GM23248 (cell line): ENCODE measurements around the gene ZSCAN2. TPM values are rescaled to one million over a fixed set of nuclear protein-coding genes. Genes with fewer than 3 reads are reported as not detected.
"Not testable (repeated sequence)": the region's sequence is repeated elsewhere in the genome, so short reads cannot be mapped to it uniquely, and the experiment has no call there.

Experiments
- DNase-seq: peaks from one replicate; pipeline ENCODE4 v3.0.0-alpha.2; 2015
- H2AFZ ChIP-seq: fragments of 200-600 bp; sonication (generic); 2 replicates; pipeline ENCODE4 v1.6.1; 2016; ENCODE audit warnings: antibody characterized with exemption
- H3F3A ChIP-seq: fragments of 200-600 bp; sonication (generic); 2 replicates; pipeline ENCODE4 v1.6.1; 2016; ENCODE audit warnings: mild to moderate bottlenecking, antibody characterized with exemption, mixed run types; ENCODE audit not compliant: insufficient read depth
- H3K27ac ChIP-seq: fragments of 200-600 bp; sonication (generic); 2 replicates; pipeline ENCODE4 v1.5.1; 2016; ENCODE audit warnings: mild to moderate bottlenecking
- H3K27me3 ChIP-seq: fragments of 200-600 bp; sonication (generic); replicated peaks from 2 replicates; pipeline ENCODE4 v1.6.1; 2016; ENCODE audit warnings: mild to moderate bottlenecking; ENCODE audit not compliant: insufficient read depth
- H3K36me3 ChIP-seq: fragments of 200-600 bp; sonication (generic); 2 replicates; pipeline ENCODE4 v1.6.1; 2016; ENCODE audit warnings: low read depth, mild to moderate bottlenecking
- H3K4me1 ChIP-seq: fragments of 200-600 bp; sonication (generic); 2 replicates; pipeline ENCODE4 v1.6.1; 2016; ENCODE audit warnings: mild to moderate bottlenecking; ENCODE audit not compliant: insufficient read depth
- H3K4me2 ChIP-seq: fragments of 200-600 bp; sonication (generic); one replicate; pipeline ENCODE4 v1.6.1; 2016; ENCODE audit warnings: mild to moderate bottlenecking; ENCODE audit not compliant: unreplicated experiment
- H3K4me3 ChIP-seq: fragments of 200-600 bp; sonication (generic); 2 replicates; pipeline ENCODE4 v1.5.1; 2016; ENCODE audit warnings: mild to moderate bottlenecking
- H3K79me2 ChIP-seq: fragments of 200-600 bp; sonication (generic); 2 replicates; pipeline ENCODE4 v1.6.1; 2016; ENCODE audit warnings: mild to moderate bottlenecking; ENCODE audit not compliant: insufficient read depth
- H3K9ac ChIP-seq: fragments of 200-600 bp; sonication (generic); 2 replicates; pipeline ENCODE4 v1.6.1; 2016; ENCODE audit warnings: mild to moderate bottlenecking
- H3K9me2 ChIP-seq: fragments of 200-600 bp; sonication (generic); 2 replicates; pipeline ENCODE4 v1.6.1; 2016; ENCODE audit warnings: mixed run types, mild to moderate bottlenecking, moderate library complexity; ENCODE audit not compliant: insufficient read depth
- H3K9me3 ChIP-seq: fragments of 200-600 bp; sonication (generic); one replicate; pipeline ENCODE4 v1.6.1; 2017; ENCODE audit warnings: low read depth
- H4K20me1 ChIP-seq: fragments of 200-600 bp; sonication (generic); 2 replicates; pipeline ENCODE4 v1.6.0; 2016; ENCODE audit not compliant: insufficient read depth
- EZH2 ChIP-seq: fragments of 200-600 bp; sonication (generic); IDR thresholded peaks from 2 replicates; pipeline ENCODE4 v1.6.1; 2018; ENCODE audit warnings: antibody characterized with exemption, mild to moderate bottlenecking; ENCODE audit not compliant: insufficient read depth, poor library complexity, severe bottlenecking
- EZH2phosphoT487 ChIP-seq: fragments of 200-600 bp; sonication (generic); IDR thresholded peaks from 2 replicates; pipeline ENCODE4 v1.6.1; 2018; ENCODE audit warnings: antibody characterized with exemption, moderate library complexity, mild to moderate bottlenecking, low read depth; ENCODE audit not compliant: insufficient read depth
- WGBS, 2 experiments: methylation state at CpG; one replicate each; pipeline ENCODE4 v1.1.6; 2015 to 2017; ENCODE audit warnings: low lambda C conversion rate in 2 of 2, low coverage in 1 of 2; ENCODE audit errors: missing lambda C conversion rate in 2 of 2; 5-methylcytosine and 5-hydroxymethylcytosine counted together
- in situ Hi-C: fragments of 300-500 bp; cut with MboI; formaldehyde crosslinking; loops from 2 replicates; pipeline ENCODE4 v1.15.0; 2020
- polyA plus RNA-seq: library from polyadenylated mRNA; unstranded; fragments of >200 nt; fragmentation: Nextera tagmentation; extraction: Ambion mirVana; gene quantifications from 2 replicates; pipeline ENCODE4 v1.2.1, GENCODE V29; 2016
- total RNA-seq: library from RNA; depleted of rRNA; stranded (reverse); fragments of >200 nt; shearing (Covaris generic); gene quantifications from 2 replicates; pipeline ENCODE4 v1.2.3, GENCODE V29; 2014

The ZSCAN2 gene
- total and polyA plus RNA-seq, 2 experiments from 2014 or later = 2.8 to 15.0 TPM

GRCh38 chr15:84582583-84583157 lies 18.1 kb upstream of the ZSCAN2 start:
- Histone ChIP-seq H3K27ac (no peak overlapping the region), H3K79me2 (no peaks in the 10 kb centered on the region), H3K4me1 (no peaks in the 10 kb centered on the region), H3F3A (no peaks in the 10 kb centered on the region), H3K9me2 (no peaks in the 10 kb centered on the region), H3K27me3 (no peaks in the 10 kb centered on the region), H3K4me3 (no peak overlapping the region), H3K9me3 (no peaks in the 10 kb centered on the region), H4K20me1 (no peaks in the 10 kb centered on the region), H2AFZ (no peak overlapping the region), H3K36me3 (no peaks in the 10 kb centered on the region), H3K4me2 (no peak overlapping the region), H3K9ac (no peak overlapping the region)
- WGBS, 2 experiments = 82 to 97% methylated on average over 2 of the region's 2 CpGs
- TF ChIP-seq EZH2phosphoT487 (no peak), EZH2 (no peak)
- in situ Hi-C loops = no loop called here
- DNase-seq = no peak

- H3K36me3 ChIP-seq, H3K79me2 ChIP-seq, H3K27me3 ChIP-seq, H3K27ac ChIP-seq, DNase-seq, H3F3A ChIP-seq, H4K20me1 ChIP-seq, H3K9me3 ChIP-seq, H3K9me2 ChIP-seq, H3K4me3 ChIP-seq, in situ Hi-C loops, H3K9ac ChIP-seq, H2AFZ ChIP-seq, H3K4me2 ChIP-seq, H3K4me1 ChIP-seq: not testable (repeated sequence)
- WGBS, 2 experiments = 6 to 8% methylated on average over 4 of the region's 4 CpGs
Observed at GRCh38 chr15:84583921-84584320, 16.9 kb upstream of the ZSCAN2 start.

GRCh38 chr15:84586696-84587095 lies 14.1 kb upstream of the ZSCAN2 start:
- Histone ChIP-seq H3K9me3 (no peaks in the 10 kb centered on the region), H3F3A (peaks cover 3% of the 10 kb centered on the region; the same call in 1 of the 2 replicates), H3K27me3 (no peaks in the 10 kb centered on the region), H2AFZ (no peak overlapping the region), H3K9ac (no peak overlapping the region), H3K4me1 (peaks cover 4% of the 10 kb centered on the region; the same call in 1 of the 2 replicates), H3K4me2 (no peak overlapping the region), H4K20me1 (no peaks in the 10 kb centered on the region), H3K27ac (no peak overlapping the region), H3K4me3 (no peak overlapping the region), H3K9me2 (no peaks in the 10 kb centered on the region), H3K79me2 (no peaks in the 10 kb centered on the region), H3K36me3 (no peaks in the 10 kb centered on the region)
- in situ Hi-C loops = no loop called here
- DNase-seq = no peak
- WGBS, 2 experiments = 70 to 74% methylated on average over 6 of the region's 6 CpGs
- TF ChIP-seq EZH2 = no peak
- TF ChIP-seq EZH2phosphoT487 = no peak

GRCh38 chr15:84588053-84588874 lies 12.5 kb upstream of the ZSCAN2 start:
- H3K9ac ChIP-seq = peak overlapping the region; percentile 63
- peak overlapping the region; percentile 76 for H3K4me3 ChIP-seq
- H3K27ac ChIP-seq = no peak overlapping the region

More at GRCh38 chr15:84588053-84588874, 12.5 kb upstream of the ZSCAN2 start:
- TF ChIP-seq EZH2 = no peak
- TF ChIP-seq EZH2phosphoT487 = no peak
- H3K4me2 ChIP-seq = peak overlapping the region; percentile 83
- H3K9me3 ChIP-seq = no peaks in the 10 kb centered on the region
- in situ Hi-C loops = no loop called here
- no peaks in the 10 kb centered on the region for H3K9me2 ChIP-seq
- 16 to 20% methylated on average over 23 to 26 of the region's 26 CpGs for WGBS, 2 experiments
- no peaks in the 10 kb centered on the region for H3K27me3 ChIP-seq
- H3K36me3 ChIP-seq = no peaks in the 10 kb centered on the region
- H3K79me2 ChIP-seq = no peaks in the 10 kb centered on the region
- H3K4me1 ChIP-seq = peaks cover 4% of the 10 kb centered on the region; the same call in 1 of the 2 replicates
- peak overlapping the region; percentile 91 for H2AFZ ChIP-seq
- peaks cover 3% of the 10 kb centered on the region; the same call in 1 of the 2 replicates for H3F3A ChIP-seq
- no peaks in the 10 kb centered on the region for H4K20me1 ChIP-seq
- DNase-seq = peak; percentile 95
